ENCODE measurements around the gene FKBP2.

FKBP2 gene

DNA sequence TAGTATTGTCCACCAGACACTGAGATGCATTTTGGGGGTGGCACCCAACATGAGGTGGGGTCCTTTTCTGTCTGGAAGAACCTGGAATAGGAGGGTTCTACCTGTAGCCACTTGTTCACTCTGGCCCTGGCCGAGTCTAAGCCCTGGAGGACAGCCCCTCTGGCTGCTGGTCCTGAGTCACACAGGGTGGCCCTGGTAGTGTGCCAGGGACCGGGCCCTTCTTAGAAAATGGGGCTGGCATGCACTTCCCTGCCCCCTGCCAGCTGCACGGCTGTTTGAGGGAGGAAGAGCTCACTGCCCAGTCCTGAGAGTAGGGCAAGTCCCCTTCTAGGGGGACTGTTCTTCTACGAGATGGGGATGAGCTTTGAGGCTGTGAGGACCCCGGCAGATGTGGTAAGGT, 12.6 kb downstream of the FKBP2 start:
- no peak overlapping the region for H3K4me3 ChIP-seq (ENCODE audit: low read depth, low read length)
- DNase-seq (ENCODE audit: low read depth) = no peak
- TF ChIP-seq, protein P1, sequence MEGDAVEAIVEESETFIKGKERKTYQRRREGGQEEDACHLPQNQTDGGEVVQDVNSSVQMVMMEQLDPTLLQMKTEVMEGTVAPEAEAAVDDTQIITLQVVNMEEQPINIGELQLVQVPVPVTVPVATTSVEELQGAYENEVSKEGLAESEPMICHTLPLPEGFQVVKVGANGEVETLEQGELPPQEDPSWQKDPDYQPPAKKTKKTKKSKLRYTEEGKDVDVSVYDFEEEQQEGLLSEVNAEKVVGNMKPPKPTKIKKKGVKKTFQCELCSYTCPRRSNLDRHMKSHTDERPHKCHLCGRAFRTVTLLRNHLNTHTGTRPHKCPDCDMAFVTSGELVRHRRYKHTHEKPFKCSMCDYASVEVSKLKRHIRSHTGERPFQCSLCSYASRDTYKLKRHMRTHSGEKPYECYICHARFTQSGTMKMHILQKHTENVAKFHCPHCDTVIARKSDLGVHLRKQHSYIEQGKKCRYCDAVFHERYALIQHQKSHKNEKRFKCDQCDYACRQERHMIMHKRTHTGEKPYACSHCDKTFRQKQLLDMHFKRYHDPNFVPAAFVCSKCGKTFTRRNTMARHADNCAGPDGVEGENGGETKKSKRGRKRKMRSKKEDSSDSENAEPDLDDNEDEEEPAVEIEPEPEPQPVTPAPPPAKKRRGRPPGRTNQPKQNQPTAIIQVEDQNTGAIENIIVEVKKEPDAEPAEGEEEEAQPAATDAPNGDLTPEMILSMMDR (IDR thresholded peaks at IDR 0.05; ENCODE audit: control insufficient read depth, extremely low read depth, insufficient read depth) = no peak

DNA sequence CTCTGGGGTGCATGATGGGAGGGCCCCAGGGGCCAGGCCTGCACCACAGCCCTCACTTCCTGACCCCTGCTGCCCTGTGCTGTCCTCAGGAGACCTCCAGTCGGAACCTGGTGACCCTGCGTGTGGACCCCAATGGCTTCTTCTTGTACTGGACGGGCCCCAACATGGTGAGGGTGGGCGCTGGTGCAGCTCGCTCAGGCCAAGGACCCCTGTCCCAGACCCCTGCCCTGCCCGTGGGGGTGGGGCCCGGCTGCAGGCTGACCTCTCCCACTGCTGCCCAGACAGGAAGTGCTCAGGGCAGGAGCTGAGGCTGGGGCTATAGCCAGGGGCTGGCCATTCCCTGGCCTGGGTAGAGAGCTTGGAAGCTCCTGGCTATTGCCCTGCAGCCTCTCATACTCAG, 13.4 kb downstream of the FKBP2 start:
- no peak overlapping the region for H3K4me3 ChIP-seq (ENCODE audit: low read depth, low read length)
- TF ChIP-seq, protein P1 (IDR thresholded peaks at IDR 0.05; ENCODE audit: control insufficient read depth, extremely low read depth, insufficient read depth) = no peak
- no peak for DNase-seq (ENCODE audit: low read depth)

DNA sequence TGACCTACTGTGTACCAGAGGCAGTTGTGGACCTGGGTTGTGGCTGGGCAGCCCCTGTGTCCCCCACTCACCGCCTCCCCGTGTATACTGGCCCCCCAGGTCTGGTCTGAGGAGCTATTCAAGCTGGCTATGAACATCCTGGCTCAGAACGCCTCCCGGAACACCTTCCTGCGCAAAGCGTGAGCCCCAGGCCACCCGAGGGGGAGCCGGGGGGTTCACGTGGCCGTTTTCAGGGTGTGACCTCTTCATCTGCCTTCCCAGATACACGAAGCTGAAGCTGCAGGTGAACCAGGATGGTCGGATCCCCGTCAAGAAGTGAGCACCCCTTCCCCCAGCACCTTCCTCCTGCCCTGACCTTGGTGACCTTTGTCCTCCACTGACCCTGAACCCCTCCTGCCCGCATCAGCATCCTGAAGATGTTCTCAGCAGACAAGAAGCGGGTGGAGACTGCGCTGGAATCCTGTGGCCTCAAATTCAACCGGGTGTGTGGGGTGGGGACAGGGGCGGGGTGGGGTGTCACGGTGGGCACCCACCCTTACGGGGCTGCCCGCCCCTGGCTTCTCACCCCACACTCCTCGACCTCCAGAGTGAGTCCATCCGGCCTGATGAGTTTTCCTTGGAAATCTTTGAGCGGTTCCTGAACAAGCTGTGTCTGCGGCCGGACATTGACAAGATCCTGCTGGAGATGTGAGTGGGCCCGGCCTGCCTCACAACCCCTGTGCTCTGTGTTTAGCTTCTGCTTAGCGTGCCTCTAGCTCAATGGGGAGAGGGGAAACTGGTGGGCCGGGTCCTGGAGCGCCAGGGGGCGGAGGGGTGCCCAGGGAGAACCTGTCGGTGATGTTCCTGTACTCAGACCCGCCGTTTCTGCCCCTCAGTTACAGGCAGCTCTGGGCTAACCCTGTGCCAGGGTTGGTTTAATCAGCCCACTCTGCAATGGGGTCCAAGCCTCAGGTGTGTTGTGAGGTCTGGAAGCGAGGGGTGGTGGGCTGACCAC, 14.5 kb downstream of the FKBP2 start:
- no peak for DNase-seq (ENCODE audit: low read depth)
- no peak overlapping the region for H3K4me3 ChIP-seq (ENCODE audit: low read depth, low read length)
- TF ChIP-seq, protein P1 (IDR thresholded peaks at IDR 0.05; ENCODE audit: control insufficient read depth, extremely low read depth, insufficient read depth) = no peak

DNA sequence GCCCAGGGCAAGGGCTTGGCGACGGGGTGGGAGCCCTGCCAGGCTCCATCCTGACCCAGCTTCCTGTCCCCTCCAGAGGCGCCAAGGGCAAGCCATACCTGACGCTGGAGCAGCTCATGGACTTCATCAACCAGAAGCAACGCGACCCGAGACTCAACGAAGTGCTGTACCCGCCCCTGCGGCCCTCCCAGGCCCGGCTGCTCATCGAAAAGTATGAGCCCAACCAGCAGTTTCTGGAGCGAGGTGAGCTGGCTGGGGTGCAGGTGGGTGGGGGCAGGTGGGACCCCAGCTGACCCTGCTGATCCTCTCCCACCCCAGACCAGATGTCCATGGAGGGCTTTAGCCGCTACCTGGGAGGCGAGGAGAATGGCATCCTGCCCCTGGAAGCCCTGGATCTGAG, 15.4 kb downstream of the FKBP2 start:
- H3K4me3 ChIP-seq (ENCODE audit: low read depth, low read length) = no peak overlapping the region
- DNase-seq (ENCODE audit: low read depth) = no peak
- TF ChIP-seq, protein P1 (IDR thresholded peaks at IDR 0.05; ENCODE audit: control insufficient read depth, extremely low read depth, insufficient read depth) = no peak

DNA sequence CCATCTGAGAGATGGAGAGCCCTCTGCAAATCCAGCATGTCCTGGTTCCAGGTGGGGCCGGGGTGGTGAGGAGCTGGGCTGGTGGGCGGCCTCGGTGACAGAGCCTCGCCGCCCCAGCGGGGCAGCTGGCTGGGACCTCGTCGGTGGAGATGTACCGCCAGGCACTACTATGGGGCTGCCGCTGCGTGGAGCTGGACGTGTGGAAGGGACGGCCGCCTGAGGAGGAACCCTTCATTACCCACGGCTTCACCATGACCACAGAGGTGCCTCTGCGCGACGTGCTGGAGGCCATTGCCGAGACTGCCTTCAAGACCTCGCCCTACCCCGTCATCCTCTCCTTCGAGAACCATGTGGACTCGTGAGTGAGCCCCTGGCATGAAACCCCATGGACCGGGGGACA, 17.5 kb downstream of the FKBP2 start:
- no peak overlapping the region for H3K4me3 ChIP-seq (ENCODE audit: low read depth, low read length)
- TF ChIP-seq, protein P1 (IDR thresholded peaks at IDR 0.05; ENCODE audit: control insufficient read depth, extremely low read depth, insufficient read depth) = no peak
- no peak for DNase-seq (ENCODE audit: low read depth)

DNA sequence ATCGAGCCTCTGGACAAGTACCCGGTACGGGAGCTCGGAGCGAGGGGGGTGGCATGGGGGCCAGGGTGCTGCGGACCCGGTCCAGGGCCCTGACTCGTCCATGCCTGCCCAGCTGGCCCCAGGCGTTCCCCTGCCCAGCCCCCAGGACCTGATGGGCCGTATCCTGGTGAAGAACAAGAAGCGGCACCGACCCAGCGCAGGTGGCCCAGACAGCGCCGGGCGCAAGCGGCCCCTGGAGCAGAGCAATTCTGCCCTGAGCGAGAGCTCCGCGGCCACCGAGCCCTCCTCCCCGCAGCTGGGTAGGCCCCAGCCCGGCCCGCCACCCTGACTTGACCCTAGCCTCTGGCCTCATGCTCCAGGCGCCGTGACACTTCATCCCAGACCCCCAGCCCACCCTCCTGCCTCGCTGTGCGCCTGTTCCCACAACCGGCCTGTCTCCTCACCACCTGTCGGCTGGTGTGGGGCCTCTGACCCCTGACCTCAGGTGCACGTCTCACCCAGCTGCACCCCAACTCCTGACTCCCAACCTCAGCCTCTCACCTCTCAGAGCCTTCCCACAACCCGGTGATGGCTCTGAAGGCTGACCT, 18.1 kb downstream of the FKBP2 start:
- DNase-seq (ENCODE audit: low read depth) = no peak
- no peak overlapping the region for H3K4me3 ChIP-seq (ENCODE audit: low read depth, low read length)
- TF ChIP-seq, protein P1 (IDR thresholded peaks at IDR 0.05; ENCODE audit: control insufficient read depth, extremely low read depth, insufficient read depth) = no peak
